SH-SY5Y (cell line): Measurements from ENCODE around the gene TIMM17B.

Experiments used
- GATA2 ChIP-seq: IDR thresholded peaks from 2 replicates; pipeline ENCODE4 v1.6.1; 2011; ENCODE audit warnings: mild to moderate bottlenecking, low read depth, low read length
- GATA3 ChIP-seq: IDR thresholded peaks from 2 replicates; pipeline ENCODE4 v1.6.1; 2011; ENCODE audit warnings: low read depth, mild to moderate bottlenecking, low read length, moderate library complexity

- TF ChIP-seq GATA2: no peak
- no peak for TF ChIP-seq GATA3
Measured at GRCh38 chrX:48939524-48940228, 42.1 kb upstream of the TIMM17B start.
